Chondrocyte (in vitro differentiated cells): ENCODE results near the gene HIPK1. TPM values are rescaled to one million over a fixed set of nuclear protein-coding genes. Genes with fewer than 3 reads are reported as not detected.

Experiments used
- DNase-seq: peaks from one replicate; pipeline ENCODE4 v3.0.0; 2021; ENCODE audit warnings: mixed read lengths, low spot score
- H3K27ac Mint-ChIP-seq: one replicate; pipeline ENCODE4 v1.8.0; 2021; ENCODE audit warnings: mild to moderate bottlenecking, moderate library complexity, mixed read lengths; ENCODE audit not compliant: unreplicated experiment
- H3K27me3 Mint-ChIP-seq: 2 replicates; pipeline ENCODE4 v1.8.0; 2021; ENCODE audit warnings: low read depth, mixed read lengths
- H3K36me3 Mint-ChIP-seq: 2 replicates; pipeline ENCODE4 v1.8.0; 2021; ENCODE audit warnings: low read depth, mixed read lengths
- H3K4me1 Mint-ChIP-seq: 2 replicates; pipeline ENCODE4 v1.8.0; 2021; ENCODE audit warnings: low read depth, mild to moderate bottlenecking, mixed read lengths
- H3K4me3 Mint-ChIP-seq: one replicate; pipeline ENCODE4 v1.8.0; 2021; ENCODE audit warnings: mild to moderate bottlenecking, moderate library complexity, mixed read lengths; ENCODE audit not compliant: unreplicated experiment
- H3K9me3 Mint-ChIP-seq: 2 replicates; pipeline ENCODE4 v1.8.0; 2021; ENCODE audit warnings: low read depth, mixed read lengths
- total RNA-seq: library from RNA; stranded (reverse); gene quantifications from 3 replicates; pipeline ENCODE4 v1.2.1, GENCODE V29; 2021
- TF ChIP-seq, protein P1 (sequence below): fragments of 200-600 bp; sonication (generic); IDR thresholded peaks from 2 replicates; pipeline ENCODE4 v1.5.0; 2021; ENCODE audit warnings: antibody characterized with exemption, mild to moderate bottlenecking, moderate library complexity

Gene HIPK1
- total RNA-seq, 1 donor from 2014 or later = 57.4 TPM

DNA sequence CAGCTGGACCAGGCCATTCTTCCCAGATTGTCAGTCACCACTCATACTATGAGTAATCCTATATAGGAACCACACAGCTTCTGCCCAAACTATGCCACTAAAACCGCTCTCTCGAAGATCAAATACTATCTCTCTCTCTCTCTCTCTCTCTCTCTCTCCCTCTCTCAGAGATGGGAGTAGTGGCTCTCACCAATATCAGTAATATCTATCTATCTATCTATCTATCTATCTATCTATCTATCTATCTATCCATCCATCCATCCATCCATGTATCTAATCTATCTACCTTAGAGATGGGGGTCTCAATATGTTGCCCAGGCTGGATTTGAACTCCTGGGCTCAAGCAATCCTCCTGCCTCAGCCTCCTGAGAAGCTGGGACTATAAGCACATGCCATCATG, 4.7 kb upstream of the HIPK1 start:
- H3K4me1 Mint-ChIP-seq = peaks cover 15% of the 10 kb centered on the region
- TF ChIP-seq, protein P1, sequence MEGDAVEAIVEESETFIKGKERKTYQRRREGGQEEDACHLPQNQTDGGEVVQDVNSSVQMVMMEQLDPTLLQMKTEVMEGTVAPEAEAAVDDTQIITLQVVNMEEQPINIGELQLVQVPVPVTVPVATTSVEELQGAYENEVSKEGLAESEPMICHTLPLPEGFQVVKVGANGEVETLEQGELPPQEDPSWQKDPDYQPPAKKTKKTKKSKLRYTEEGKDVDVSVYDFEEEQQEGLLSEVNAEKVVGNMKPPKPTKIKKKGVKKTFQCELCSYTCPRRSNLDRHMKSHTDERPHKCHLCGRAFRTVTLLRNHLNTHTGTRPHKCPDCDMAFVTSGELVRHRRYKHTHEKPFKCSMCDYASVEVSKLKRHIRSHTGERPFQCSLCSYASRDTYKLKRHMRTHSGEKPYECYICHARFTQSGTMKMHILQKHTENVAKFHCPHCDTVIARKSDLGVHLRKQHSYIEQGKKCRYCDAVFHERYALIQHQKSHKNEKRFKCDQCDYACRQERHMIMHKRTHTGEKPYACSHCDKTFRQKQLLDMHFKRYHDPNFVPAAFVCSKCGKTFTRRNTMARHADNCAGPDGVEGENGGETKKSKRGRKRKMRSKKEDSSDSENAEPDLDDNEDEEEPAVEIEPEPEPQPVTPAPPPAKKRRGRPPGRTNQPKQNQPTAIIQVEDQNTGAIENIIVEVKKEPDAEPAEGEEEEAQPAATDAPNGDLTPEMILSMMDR = no peak
- no peak overlapping the region for H3K4me3 Mint-ChIP-seq
- no peak overlapping the region for H3K27ac Mint-ChIP-seq
- no peaks in the 10 kb centered on the region for H3K9me3 Mint-ChIP-seq
- peaks cover 9% of the 10 kb centered on the region for H3K27me3 Mint-ChIP-seq
- H3K36me3 Mint-ChIP-seq = no peaks in the 10 kb centered on the region
- DNase-seq = no peak

DNA sequence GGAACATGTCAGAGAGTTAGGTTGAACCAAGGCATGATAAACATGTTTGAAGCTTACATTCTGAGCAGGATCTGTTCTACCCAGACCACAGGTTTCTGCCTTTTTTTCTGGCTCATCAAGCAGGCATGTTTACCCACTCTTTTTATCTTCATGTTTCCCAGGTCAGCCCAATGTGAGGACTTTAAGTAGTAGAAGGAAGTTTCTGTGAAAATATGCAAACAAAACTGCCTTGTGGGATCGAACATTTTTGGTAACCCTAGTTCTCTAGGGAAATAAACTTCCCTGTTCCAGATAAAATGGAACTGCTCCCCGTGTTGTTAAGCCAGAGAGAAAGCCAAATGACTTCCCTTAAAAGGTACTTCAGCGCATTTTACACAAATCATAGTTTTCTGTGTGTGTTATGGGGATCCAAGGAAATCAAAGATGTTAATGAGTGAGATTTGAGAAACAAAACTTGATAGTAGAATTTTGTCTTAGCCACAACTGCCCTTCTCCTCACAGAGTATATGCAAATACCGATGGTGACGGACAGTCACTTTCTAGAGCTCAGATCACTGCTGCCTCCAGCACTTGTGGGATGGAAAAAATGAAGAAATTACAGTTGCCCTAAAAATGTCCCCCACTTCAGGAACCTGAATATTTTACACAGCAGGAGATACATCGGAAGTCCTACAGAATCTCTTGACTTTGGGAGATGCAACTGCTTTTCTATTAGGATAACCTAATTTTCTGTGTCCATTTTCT, 765 bp upstream of the HIPK1 start:
- peak overlapping the region; percentile 100 for H3K27ac Mint-ChIP-seq
- no peak for DNase-seq

DNA sequence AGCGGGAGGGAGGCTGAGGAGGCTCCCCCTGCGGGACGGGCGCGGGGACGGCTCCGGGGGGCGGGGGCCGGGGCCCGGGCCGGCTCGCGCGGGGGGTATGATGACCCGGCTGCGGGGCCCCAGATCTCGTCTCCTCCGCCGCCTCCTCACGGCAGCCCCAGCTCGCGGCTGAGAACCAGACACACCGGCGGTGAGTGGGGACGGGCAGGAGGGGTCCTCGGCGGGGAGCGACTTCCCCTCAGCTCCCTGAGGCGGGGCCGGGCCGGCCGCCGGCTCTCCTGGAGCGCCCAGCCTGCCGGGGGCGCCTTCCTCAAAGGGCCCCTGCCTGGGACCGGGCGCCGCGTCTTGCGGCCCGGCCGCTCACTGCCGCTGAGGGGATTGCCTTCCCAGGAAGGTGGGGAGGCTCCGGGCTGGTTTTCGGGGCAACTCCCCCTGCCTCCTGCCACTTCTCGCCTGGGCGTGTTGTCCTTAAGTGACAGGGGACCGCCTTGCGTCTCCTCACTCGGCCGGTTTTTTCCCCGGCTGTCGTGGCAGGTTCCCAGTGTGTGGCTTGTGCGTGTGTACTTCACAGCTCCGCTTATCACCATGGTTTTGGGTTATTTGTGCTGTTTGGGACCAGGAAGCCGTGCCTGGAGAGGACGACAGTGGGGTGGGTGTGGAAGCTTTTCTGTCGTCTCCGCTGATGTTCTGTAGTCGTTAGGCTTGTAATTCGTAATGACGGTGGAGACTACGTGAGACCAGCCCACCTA, 800 bp downstream of the HIPK1 start:
- no peak for DNase-seq
- Mint-ChIP-seq H3K27ac (peak overlapping the region; percentile 96), H3K4me1 (peaks cover 50% of the 10 kb centered on the region)

More for the DNA sequence above, 765 bp upstream of the HIPK1 start:
- peaks cover 44% of the 10 kb centered on the region for H3K4me1 Mint-ChIP-seq
- no peaks in the 10 kb centered on the region for H3K36me3 Mint-ChIP-seq
- TF ChIP-seq, protein P1 = no peak
- peaks cover 6% of the 10 kb centered on the region for H3K27me3 Mint-ChIP-seq
- no peaks in the 10 kb centered on the region for H3K9me3 Mint-ChIP-seq
- peak overlapping the region; percentile 97 for H3K4me3 Mint-ChIP-seq

DNA sequence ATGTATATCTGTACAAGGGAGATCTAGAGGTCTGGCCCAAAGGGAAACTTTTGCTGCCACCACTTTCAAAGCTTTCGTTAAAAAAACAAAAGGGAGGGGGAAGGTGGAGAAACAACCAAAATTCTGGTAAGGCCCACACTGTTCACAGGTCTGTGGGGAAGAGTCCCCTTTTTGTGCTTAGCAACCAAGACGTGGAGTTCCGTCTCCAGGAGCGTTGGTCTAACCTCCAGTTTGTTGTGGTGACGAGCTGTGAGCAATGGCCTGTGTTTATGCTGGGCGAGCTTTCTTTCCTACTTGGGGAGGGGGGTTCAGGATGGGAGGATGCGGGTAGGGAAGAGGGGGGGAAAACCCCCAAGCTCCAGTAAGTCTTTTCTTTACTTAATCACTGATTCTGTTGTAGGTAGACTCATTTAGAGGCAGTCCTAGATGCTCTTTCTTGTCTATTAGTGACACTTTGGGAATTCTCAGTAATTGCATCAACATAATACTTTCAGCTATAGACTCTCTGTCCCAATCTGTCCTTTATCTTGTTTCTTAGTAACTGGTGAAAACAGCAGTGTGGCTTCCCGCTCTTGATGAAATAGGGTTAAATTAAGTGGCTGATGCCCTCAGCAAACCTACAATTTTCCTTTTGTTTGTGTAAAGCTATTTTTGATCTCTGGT, 1.5 kb downstream of the HIPK1 start:
- DNase-seq = no peak
- no peaks in the 10 kb centered on the region for H3K27me3 Mint-ChIP-seq
- no peaks in the 10 kb centered on the region for H3K9me3 Mint-ChIP-seq
- TF ChIP-seq, protein P1 = no peak
- H3K4me3 Mint-ChIP-seq = peak overlapping the region; percentile 82
- H3K4me1 Mint-ChIP-seq = peaks cover 56% of the 10 kb centered on the region
- no peaks in the 10 kb centered on the region for H3K36me3 Mint-ChIP-seq
- peak overlapping the region; percentile 96 for H3K27ac Mint-ChIP-seq

More for the DNA sequence above, 800 bp downstream of the HIPK1 start:
- H3K4me3 Mint-ChIP-seq = peak overlapping the region; percentile 82
- H3K9me3 Mint-ChIP-seq = no peaks in the 10 kb centered on the region
- TF ChIP-seq, protein P1 = peak; percentile 70
- H3K27me3 Mint-ChIP-seq = no peaks in the 10 kb centered on the region
- H3K36me3 Mint-ChIP-seq = no peaks in the 10 kb centered on the region

DNA sequence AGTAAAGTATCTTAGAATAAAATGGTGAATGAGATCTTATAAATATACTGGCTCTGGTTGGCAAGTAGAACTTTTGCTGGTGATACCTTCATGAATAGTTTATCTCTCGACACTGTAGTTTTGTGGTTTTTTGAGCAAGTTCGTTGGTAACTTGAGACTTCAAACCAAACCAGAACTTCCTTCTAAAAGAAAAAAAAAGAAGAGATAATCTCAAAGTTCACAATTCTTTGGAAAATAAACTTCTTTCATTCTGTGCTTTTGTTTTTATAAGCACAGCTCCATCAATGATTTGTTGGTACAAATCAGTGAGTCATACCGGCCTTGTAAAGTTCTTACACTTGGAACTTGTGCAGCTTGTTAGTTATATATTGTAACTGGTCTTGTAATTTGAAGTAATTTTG, 2.3 kb downstream of the HIPK1 start:
- no peaks in the 10 kb centered on the region for H3K36me3 Mint-ChIP-seq
- H3K27ac Mint-ChIP-seq = peak overlapping the region; percentile 96
- DNase-seq = no peak

More for the DNA sequence above, 2.3 kb downstream of the HIPK1 start:
- Mint-ChIP-seq H3K9me3 (no peaks in the 10 kb centered on the region), H3K27me3 (no peaks in the 10 kb centered on the region), H3K4me1 (peaks cover 62% of the 10 kb centered on the region), H3K4me3 (peak overlapping the region; percentile 82)
- TF ChIP-seq, protein P1 = no peak
